ENCODE measurements around the gene HECTD4. TPM values are rescaled to one million over a fixed set of nuclear protein-coding genes. Genes with fewer than 3 reads are reported as not detected.

The HECTD4 gene
- total RNA-seq, 1 donor, result 29.0 TPM

DNA sequence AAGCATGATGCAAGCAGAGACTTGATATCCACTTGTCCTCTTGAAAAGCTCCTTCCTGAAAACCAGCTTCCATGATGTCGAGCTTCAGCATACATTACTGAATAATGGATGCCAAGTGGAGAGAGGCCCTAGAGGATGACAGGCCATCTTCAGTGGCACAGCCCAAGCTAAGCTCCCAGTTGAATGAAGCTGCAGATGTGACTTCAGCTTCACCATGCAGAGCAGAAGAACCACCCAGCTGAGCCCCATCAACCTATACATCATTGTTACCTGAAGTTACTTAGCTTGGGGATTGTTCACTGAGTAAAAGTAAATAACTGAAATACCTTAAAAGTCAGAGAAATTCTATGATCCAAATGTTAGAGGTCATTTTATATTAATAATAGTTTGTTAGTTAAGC lies 93.6 kb downstream of the HECTD4 start:
- no peak for DNase-seq (ENCODE audit: insufficient read length, low spot score, missing footprints)
- H3K4me2 ChIP-seq (ENCODE audit: insufficient read depth, low read length), result no peak overlapping the region
- no peak overlapping the region for H3K4me3 ChIP-seq (ENCODE audit: insufficient read depth, low read length)
- H3K27me3 ChIP-seq (ENCODE audit: insufficient read depth, low read length), result no peaks in the 10 kb centered on the region
- no peaks in the 10 kb centered on the region for H3K4me1 ChIP-seq (ENCODE audit: insufficient read depth, low read length)
- H3K9me3 ChIP-seq (ENCODE audit: low read depth, low read length), result peaks cover 3% of the 10 kb centered on the region
- H3K79me2 ChIP-seq (ENCODE audit: insufficient read depth, low read length), result peaks cover 3% of the 10 kb centered on the region
- no peaks in the 10 kb centered on the region for H3K36me3 ChIP-seq (ENCODE audit: insufficient read depth, low read length)
- peaks cover 3% of the 10 kb centered on the region for H4K20me1 ChIP-seq (ENCODE audit: insufficient read depth, low read length)
- TF ChIP-seq, protein P1, sequence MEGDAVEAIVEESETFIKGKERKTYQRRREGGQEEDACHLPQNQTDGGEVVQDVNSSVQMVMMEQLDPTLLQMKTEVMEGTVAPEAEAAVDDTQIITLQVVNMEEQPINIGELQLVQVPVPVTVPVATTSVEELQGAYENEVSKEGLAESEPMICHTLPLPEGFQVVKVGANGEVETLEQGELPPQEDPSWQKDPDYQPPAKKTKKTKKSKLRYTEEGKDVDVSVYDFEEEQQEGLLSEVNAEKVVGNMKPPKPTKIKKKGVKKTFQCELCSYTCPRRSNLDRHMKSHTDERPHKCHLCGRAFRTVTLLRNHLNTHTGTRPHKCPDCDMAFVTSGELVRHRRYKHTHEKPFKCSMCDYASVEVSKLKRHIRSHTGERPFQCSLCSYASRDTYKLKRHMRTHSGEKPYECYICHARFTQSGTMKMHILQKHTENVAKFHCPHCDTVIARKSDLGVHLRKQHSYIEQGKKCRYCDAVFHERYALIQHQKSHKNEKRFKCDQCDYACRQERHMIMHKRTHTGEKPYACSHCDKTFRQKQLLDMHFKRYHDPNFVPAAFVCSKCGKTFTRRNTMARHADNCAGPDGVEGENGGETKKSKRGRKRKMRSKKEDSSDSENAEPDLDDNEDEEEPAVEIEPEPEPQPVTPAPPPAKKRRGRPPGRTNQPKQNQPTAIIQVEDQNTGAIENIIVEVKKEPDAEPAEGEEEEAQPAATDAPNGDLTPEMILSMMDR (IDR thresholded peaks at IDR 0.05; ENCODE audit: extremely low read depth, low read depth, low read length), result no peak
- no peak overlapping the region for H3K27ac ChIP-seq (ENCODE audit: low read depth, low read length)
- no peak overlapping the region for H2AFZ ChIP-seq (ENCODE audit: low read length)

DNA sequence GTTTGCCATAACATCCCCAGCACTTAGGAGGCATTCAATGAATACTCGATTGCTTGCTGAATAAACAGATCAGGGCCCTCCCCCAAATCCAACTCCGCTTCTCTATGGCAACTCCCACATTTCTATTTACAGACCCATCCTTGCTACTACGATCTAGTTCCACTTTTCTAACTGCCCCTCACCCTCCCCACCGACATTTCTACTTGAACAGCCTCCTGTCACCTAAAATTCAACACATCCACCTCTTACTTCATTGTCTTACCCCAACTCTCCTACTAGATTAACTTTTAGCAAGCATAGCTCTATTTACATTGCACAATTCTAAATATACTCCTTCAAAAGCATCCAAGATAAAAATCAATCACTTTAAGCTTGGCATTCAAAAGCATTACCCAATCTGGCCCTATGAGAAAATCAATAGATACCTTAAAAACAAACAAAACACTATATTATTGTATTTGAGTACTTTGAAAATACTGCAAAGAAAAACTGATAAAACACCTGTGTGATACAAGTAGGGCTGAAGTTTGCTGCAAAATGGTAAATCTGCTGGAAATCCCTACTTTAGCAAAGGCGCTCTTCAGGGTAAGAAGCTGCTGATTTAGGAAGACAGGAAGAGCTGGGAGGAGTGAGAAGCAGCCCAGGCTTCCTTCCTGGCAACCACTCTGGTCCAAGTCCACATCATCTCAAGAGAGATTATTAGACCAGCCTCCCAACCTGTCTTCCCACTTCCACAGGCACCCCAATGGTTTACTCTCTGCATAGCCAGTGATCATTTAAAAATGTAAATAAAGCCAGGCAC lies 96.4 kb downstream of the HECTD4 start:
- Histone ChIP-seq H3K36me3 (ENCODE audit: insufficient read depth, low read length) (no peaks in the 10 kb centered on the region), H2AFZ (ENCODE audit: low read length) (no peak overlapping the region), H4K20me1 (ENCODE audit: insufficient read depth, low read length) (no peaks in the 10 kb centered on the region), H3K27me3 (ENCODE audit: insufficient read depth, low read length) (no peaks in the 10 kb centered on the region), H3K9me3 (ENCODE audit: low read depth, low read length) (peaks cover 3% of the 10 kb centered on the region), H3K4me2 (ENCODE audit: insufficient read depth, low read length) (no peak overlapping the region), H3K4me1 (ENCODE audit: insufficient read depth, low read length) (no peaks in the 10 kb centered on the region), H3K4me3 (ENCODE audit: insufficient read depth, low read length) (no peak overlapping the region), H3K79me2 (ENCODE audit: insufficient read depth, low read length) (peaks cover 3% of the 10 kb centered on the region), H3K27ac (ENCODE audit: low read depth, low read length) (no peak overlapping the region)
- TF ChIP-seq, protein P1 (IDR thresholded peaks at IDR 0.05; ENCODE audit: extremely low read depth, low read depth, low read length), result no peak
- no peak for DNase-seq (ENCODE audit: insufficient read length, low spot score, missing footprints)

DNA sequence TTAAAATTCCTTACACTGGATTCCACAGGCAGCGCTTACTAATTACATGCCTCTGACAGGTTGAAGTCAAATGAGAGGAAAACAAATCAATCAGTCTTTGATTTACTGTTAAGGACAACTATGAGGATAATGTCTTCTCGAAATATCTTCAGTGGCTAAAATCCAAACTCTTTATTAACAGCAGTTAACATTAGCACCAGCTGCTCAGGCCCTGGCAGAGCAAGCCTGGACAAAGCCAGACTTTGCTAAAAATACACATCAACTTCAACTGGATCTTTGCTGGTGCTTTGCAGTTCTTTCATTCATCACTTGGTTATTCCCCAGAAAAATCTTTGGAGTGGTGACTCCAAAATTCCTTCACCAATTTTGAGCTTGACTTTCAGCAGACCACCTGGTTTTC lies 98.7 kb downstream of the HECTD4 start:
- H3K4me3 ChIP-seq (ENCODE audit: insufficient read depth, low read length), result no peak overlapping the region
- H3K36me3 ChIP-seq (ENCODE audit: insufficient read depth, low read length), result no peaks in the 10 kb centered on the region
- H4K20me1 ChIP-seq (ENCODE audit: insufficient read depth, low read length), result no peaks in the 10 kb centered on the region
- H2AFZ ChIP-seq (ENCODE audit: low read length), result no peak overlapping the region
- no peaks in the 10 kb centered on the region for H3K27me3 ChIP-seq (ENCODE audit: insufficient read depth, low read length)
- H3K27ac ChIP-seq (ENCODE audit: low read depth, low read length), result no peak overlapping the region
- peaks cover under 1% of the 10 kb centered on the region for H3K9me3 ChIP-seq (ENCODE audit: low read depth, low read length)
- H3K4me2 ChIP-seq (ENCODE audit: insufficient read depth, low read length), result no peak overlapping the region
- no peaks in the 10 kb centered on the region for H3K4me1 ChIP-seq (ENCODE audit: insufficient read depth, low read length)
- TF ChIP-seq, protein P1 (IDR thresholded peaks at IDR 0.05; ENCODE audit: extremely low read depth, low read depth, low read length), result no peak
- no peak for DNase-seq (ENCODE audit: insufficient read length, low spot score, missing footprints)
- H3K79me2 ChIP-seq (ENCODE audit: insufficient read depth, low read length), result peaks cover 3% of the 10 kb centered on the region

DNA sequence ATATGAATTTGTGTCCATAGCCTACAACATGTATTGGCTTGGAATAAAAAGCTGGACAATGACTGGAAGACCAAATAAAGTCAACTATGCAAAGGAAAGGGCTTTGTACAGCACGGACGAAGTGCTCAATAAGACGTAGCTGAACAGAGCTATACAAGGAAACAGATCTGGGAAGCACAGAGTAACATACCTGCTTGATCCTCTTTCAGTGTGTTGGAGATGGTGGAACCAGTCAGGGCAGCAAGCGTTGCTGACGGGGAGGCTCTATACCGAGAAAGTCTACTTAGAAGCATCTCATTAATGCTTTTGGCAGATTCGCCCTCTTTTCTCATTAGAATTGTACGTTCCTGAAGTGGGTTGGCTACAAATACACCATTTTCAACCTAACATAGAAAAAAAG lies 99.3 kb downstream of the HECTD4 start:
- no peak overlapping the region for H2AFZ ChIP-seq (ENCODE audit: low read length)
- no peaks in the 10 kb centered on the region for H3K36me3 ChIP-seq (ENCODE audit: insufficient read depth, low read length)
- H4K20me1 ChIP-seq (ENCODE audit: insufficient read depth, low read length), result no peaks in the 10 kb centered on the region
- H3K79me2 ChIP-seq (ENCODE audit: insufficient read depth, low read length), result peaks cover 3% of the 10 kb centered on the region
- TF ChIP-seq, protein P1 (IDR thresholded peaks at IDR 0.05; ENCODE audit: extremely low read depth, low read depth, low read length), result no peak
- H3K4me3 ChIP-seq (ENCODE audit: insufficient read depth, low read length), result no peak overlapping the region
- H3K4me2 ChIP-seq (ENCODE audit: insufficient read depth, low read length), result no peak overlapping the region
- no peak for DNase-seq (ENCODE audit: insufficient read length, low spot score, missing footprints)
- no peaks in the 10 kb centered on the region for H3K27me3 ChIP-seq (ENCODE audit: insufficient read depth, low read length)
- H3K9me3 ChIP-seq (ENCODE audit: low read depth, low read length), result no peaks in the 10 kb centered on the region
- H3K27ac ChIP-seq (ENCODE audit: low read depth, low read length), result no peak overlapping the region
- no peaks in the 10 kb centered on the region for H3K4me1 ChIP-seq (ENCODE audit: insufficient read depth, low read length)
